RWPE1 (cell line): Measurements from ENCODE around the gene ATXN7.

ENCODE experiments used
- CTCF ChIA-PET: fragments of 350-600 bp; sonication (Branson Sonifier 250); formaldehyde crosslinking; extraction: SDS; loops from one replicate; lab custom pipeline; 2021; lab: Yijun Ruan, JAX
- POLR2A ChIA-PET: fragments of 400-600 bp; formaldehyde crosslinking; extraction: SDS; loops from one replicate; lab custom pipeline; 2020; ENCODE audit warnings: antibody characterized with exemption; ENCODE audit not compliant: low non-redundant PET; lab: Yijun Ruan, JAX
- DNase-seq: peaks from one replicate; pipeline ENCODE4 v3.0.0; 2012; ENCODE audit warnings: low spot score
- H3K27ac ChIP-seq: fragments of 450-650 bp; 2 replicates; pipeline ENCODE4 v1.5.1; 2017
- CTCF ChIP-seq: fragments of 450-650 bp; conservative IDR thresholded peaks from 2 replicates; pipeline ENCODE4 v1.5.1; 2017; ENCODE audit warnings: low read depth, mild to moderate bottlenecking

ATXN7 gene

GRCh38 chr3:63908081-63908736 is 44.5 kb downstream of the ATXN7 start:
- peak; percentile 13; the same call in 1 of the 2 replicates for TF ChIP-seq CTCF
- no peak overlapping the region for H3K27ac ChIP-seq
- ChIA-PET CTCF (no interaction called here), POLR2A (no interaction called here)
- no peak for DNase-seq

DNA sequence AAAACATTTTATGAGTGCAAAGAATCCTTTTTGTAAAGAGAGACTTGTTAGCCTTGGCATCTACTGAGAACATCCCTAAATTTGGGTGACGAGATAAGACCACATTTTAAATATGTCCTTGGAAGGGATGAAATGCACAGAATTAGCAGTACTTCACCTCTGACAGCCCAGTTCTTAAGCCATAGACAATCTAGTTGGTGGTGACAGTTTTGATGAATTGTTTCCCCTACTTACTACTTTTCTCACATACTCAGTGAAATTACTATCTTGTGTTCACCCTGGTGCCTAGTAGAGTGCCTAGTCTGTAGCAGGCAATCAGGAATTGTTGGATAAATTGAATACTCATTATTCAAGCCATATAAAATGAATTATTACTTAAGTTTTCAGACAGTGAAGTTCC is 45.1 kb downstream of the ATXN7 start:
- CTCF ChIA-PET, result no interaction called here
- POLR2A ChIA-PET, result no interaction called here

DNA sequence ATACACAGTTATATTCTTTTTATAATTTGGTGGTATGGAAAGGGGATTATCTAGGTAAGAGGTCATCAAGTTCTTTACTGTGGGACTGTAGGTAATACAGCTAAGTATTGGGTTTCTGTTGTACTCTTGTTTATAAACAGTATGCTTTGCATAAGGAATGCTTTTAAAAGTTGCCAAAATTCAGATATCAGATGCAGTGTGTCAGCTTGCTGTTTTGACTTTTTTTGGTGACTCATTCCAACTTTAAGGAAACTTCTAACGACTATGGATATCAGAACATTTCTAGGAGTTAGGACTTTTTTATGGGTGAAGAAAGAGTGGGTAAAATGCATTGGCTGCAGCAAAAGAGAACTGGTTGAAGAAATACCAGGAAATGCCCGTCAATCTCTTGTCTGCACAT is 45.8 kb downstream of the ATXN7 start:
- POLR2A ChIA-PET, result no interaction called here
- TF ChIP-seq CTCF, result no peak
- CTCF ChIA-PET, result no interaction called here

More for the DNA sequence above, 45.1 kb downstream of the ATXN7 start:
- no peak for TF ChIP-seq CTCF
- DNase-seq, result no peak
- no peak overlapping the region for H3K27ac ChIP-seq

DNA sequence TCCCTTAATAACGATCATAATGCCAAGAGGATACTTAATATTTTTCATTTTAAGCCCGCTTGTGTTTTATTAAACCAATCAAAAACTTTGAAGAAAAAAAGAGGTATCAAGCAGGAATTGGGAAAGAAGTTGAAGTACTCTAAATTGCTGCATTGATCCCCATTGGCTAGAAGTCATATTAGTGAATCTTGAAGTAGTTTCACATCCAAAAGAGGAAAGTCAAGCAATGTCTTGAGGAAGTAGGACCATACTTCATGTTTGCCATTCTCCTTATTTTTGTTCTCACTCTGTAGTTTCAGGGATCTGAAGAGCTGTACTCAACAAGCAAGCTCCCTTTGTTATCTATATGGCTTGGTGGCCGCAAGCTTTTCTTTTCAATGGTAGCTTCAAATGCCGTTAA is 46.3 kb downstream of the ATXN7 start:
- no peak overlapping the region for H3K27ac ChIP-seq
- DNase-seq, result no peak
- no peak for TF ChIP-seq CTCF
- ChIA-PET CTCF (interaction anchor here (0.6 kb wide), 1 partner anchor 60 kb away, joined by 3 read pairs; no protein-coding TSS in a partner anchor), POLR2A (no interaction called here)

More for the DNA sequence above, 45.8 kb downstream of the ATXN7 start:
- no peak overlapping the region for H3K27ac ChIP-seq
- no peak for DNase-seq

- no peak overlapping the region for H3K27ac ChIP-seq
- CTCF ChIA-PET, result no interaction called here
- no peak for DNase-seq
- no peak for TF ChIP-seq CTCF
- POLR2A ChIA-PET, result no interaction called here
Measured at GRCh38 chr3:63910891-63911290, 47.2 kb downstream of the ATXN7 start.

GRCh38 chr3:63911509-63911872 is 47.8 kb downstream of the ATXN7 start:
- no peak for TF ChIP-seq CTCF
- peak overlapping the region; percentile 96 for H3K27ac ChIP-seq
- no peak for DNase-seq
- CTCF ChIA-PET, result interaction anchor here (0.6 kb wide), 1 partner anchor 722 kb away, joined by 3 read pairs; no protein-coding TSS in a partner anchor
- POLR2A ChIA-PET, result no interaction called here
